ENCODE data around the gene RBFOX1.

Gene RBFOX1

DNA sequence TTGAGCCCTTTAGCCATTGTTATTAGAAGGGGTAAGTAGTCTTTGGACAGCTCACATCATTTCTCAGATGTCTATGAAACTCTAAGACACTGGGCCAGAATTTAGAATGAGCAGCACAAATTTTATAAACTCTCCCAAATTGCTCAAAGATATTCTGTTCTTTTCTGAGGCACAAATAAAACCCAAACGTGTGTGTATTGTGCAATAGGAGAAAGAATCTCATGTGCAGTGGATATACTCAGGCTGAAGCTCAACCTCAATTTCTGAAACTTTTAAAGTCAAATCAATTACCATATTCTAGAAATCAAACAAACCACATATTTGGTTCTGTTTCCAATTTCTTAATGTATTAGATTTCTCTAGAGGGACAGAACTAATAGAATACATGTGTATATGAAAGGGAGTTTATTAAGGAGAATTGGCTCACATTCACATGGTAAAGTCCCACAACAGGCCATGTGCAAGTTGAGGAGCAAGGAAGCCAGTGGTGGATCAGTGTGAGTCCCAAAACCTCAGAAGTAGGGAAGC is 403.6 kb downstream of the RBFOX1 start:
- Mint-ChIP-seq H3K27me3 (no peaks in the 10 kb centered on the region), H3K36me3 (ENCODE audit: insufficient read depth) (no peaks in the 10 kb centered on the region), H3K27ac (ENCODE audit: low read depth) (no peak overlapping the region), H3K9me3 (peaks cover 11% of the 10 kb centered on the region), H3K4me3 (no peak overlapping the region), H3K4me1 (no peaks in the 10 kb centered on the region)
- no peak for DNase-seq (ENCODE audit: low spot score in 2 of 2)
- ATAC-seq (replicated peaks; ENCODE audit: extremely low read depth, poor library complexity, severe bottlenecking): no peak

DNA sequence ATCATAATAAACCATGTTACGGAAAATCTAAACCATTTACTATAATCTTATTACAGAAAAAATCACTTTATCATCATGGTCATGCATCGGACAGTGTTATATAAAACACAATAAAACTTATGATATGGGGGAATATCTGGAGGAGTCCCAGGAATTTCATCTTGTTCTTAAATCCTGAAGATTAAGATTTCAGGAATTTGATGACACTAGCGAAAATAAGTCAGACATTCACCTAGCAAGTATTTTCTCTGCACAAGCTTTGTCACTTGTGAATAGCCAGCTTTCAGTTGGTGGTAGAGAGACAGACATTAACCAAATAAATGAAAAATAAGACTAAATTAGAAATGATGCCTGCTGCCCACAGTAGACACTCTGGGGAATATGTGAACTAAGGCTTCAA is 410.0 kb downstream of the RBFOX1 start:
- no peaks in the 10 kb centered on the region for H3K4me1 Mint-ChIP-seq
- no peaks in the 10 kb centered on the region for H3K27me3 Mint-ChIP-seq
- H3K27ac Mint-ChIP-seq (ENCODE audit: low read depth): no peak overlapping the region
- H3K4me3 Mint-ChIP-seq: no peak overlapping the region
- H3K9me3 Mint-ChIP-seq: peaks cover 10% of the 10 kb centered on the region
- no peak for ATAC-seq (replicated peaks; ENCODE audit: extremely low read depth, poor library complexity, severe bottlenecking)
- DNase-seq (ENCODE audit: low spot score in 2 of 2): no peak
- H3K36me3 Mint-ChIP-seq (ENCODE audit: insufficient read depth): no peaks in the 10 kb centered on the region

DNA sequence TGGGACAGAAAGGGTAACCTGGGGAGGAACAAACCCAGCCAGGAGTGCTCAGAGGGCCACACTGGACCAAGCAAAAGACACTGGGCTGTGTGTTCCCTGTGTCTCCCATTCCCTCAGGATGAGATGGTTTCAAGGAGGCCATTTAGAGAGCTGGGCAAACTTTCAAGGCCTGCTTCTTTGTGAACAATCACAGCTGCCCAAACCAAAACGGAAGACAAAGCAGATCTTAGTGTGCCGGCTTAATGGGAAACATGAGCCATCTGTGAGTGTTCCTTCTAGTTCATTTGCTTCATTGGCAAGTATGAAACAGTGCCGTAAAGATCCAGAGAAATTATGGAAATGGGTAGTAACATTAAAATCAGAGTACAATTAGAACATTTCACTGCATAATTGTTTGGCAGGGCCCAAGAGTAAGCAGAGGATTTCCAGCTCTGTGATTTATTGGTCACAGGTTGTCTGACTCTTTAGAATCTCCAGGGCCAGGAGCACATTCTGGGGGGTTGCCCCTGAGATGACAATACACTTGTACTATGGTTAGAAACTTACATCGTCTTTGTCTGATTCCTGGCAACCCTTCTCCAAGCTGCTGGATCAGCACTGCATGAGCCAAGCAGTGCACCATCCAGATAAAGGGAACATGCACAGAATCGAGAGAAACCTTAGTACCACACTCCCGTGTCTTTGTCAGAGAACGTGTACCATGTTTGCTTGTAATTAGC is 412.1 kb downstream of the RBFOX1 start:
- no peak for ATAC-seq (replicated peaks; ENCODE audit: extremely low read depth, poor library complexity, severe bottlenecking)
- H3K4me3 Mint-ChIP-seq: no peak overlapping the region
- H3K36me3 Mint-ChIP-seq (ENCODE audit: insufficient read depth): no peaks in the 10 kb centered on the region
- no peak overlapping the region for H3K27ac Mint-ChIP-seq (ENCODE audit: low read depth)
- DNase-seq (ENCODE audit: low spot score in 2 of 2): no peak
- H3K9me3 Mint-ChIP-seq: peaks cover 9% of the 10 kb centered on the region
- H3K27me3 Mint-ChIP-seq: no peaks in the 10 kb centered on the region
- no peaks in the 10 kb centered on the region for H3K4me1 Mint-ChIP-seq

DNA sequence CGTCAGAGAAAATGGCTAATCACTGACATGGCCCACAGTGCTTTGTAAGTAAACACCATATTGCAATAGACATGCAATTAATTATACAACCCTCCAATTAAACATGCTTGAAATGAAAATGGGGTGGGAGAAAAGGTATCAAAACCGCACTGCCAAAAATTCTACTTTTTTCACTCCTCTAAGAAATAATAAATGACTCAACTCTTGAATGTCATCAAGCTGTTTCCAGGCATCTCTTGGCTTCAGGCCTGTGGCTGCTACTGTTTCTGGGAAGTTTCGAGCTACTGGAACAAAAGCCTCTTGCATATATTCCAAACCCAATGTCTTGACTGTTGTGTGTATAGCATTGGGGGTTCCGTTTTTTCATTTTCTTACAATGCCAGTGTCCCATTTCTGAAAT is 412.6 kb downstream of the RBFOX1 start:
- Mint-ChIP-seq H3K27ac (ENCODE audit: low read depth) (no peak overlapping the region), H3K4me1 (no peaks in the 10 kb centered on the region), H3K27me3 (no peaks in the 10 kb centered on the region), H3K9me3 (peaks cover 9% of the 10 kb centered on the region), H3K36me3 (ENCODE audit: insufficient read depth) (no peaks in the 10 kb centered on the region), H3K4me3 (no peak overlapping the region)
- no peak for DNase-seq (ENCODE audit: low spot score in 2 of 2)
- ATAC-seq (replicated peaks; ENCODE audit: extremely low read depth, poor library complexity, severe bottlenecking): no peak

DNA sequence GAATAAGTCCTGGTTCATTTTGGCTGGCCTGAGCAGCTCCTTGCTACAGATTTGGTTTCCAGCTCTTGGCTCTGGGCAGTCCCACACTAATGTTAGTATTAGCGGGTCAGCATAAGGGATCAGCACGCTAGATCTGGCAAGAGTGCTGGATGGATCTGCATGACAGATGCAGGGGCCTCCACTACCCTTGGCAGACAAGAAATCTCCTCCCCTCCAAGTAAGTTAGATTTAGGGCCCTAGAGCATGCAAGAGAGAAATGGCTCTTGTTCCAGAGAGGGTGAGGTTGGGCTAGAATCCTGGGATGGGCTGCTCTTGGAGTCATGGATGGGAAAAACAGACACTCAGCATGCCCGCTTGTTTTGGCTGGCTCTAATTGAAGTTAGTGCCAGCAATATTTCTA is 414.3 kb downstream of the RBFOX1 start:
- Mint-ChIP-seq H3K36me3 (ENCODE audit: insufficient read depth) (no peaks in the 10 kb centered on the region), H3K9me3 (peaks cover 5% of the 10 kb centered on the region), H3K27ac (ENCODE audit: low read depth) (no peak overlapping the region), H3K27me3 (no peaks in the 10 kb centered on the region), H3K4me1 (no peaks in the 10 kb centered on the region), H3K4me3 (no peak overlapping the region)
- DNase-seq (ENCODE audit: low spot score in 2 of 2) (no peak), ATAC-seq (replicated peaks; ENCODE audit: extremely low read depth, poor library complexity, severe bottlenecking) (no peak)

DNA sequence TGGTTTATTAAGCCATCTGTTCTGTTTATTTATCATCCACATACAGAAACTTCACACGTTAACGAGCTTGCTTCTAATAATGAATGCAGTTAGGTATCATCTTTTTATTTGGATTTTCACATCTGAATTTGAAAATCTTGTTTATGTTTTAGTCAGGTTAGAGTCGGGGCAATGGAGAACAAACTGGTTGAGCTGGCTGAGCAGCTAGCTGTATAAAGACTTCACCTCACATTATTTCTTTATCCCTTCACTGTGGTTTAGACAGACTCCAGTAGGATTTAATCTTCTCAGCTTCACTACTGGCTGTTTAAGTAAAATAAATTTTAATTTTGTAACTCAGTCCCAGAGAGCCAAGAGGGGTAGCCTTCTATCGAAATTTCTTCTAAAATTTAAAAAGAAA is 415.9 kb downstream of the RBFOX1 start:
- ATAC-seq (replicated peaks; ENCODE audit: extremely low read depth, poor library complexity, severe bottlenecking) (no peak), DNase-seq (ENCODE audit: low spot score in 2 of 2) (no peak)
- Mint-ChIP-seq H3K4me3 (no peak overlapping the region), H3K27ac (ENCODE audit: low read depth) (no peak overlapping the region), H3K9me3 (no peaks in the 10 kb centered on the region), H3K4me1 (no peaks in the 10 kb centered on the region), H3K36me3 (ENCODE audit: insufficient read depth) (no peaks in the 10 kb centered on the region), H3K27me3 (no peaks in the 10 kb centered on the region)

DNA sequence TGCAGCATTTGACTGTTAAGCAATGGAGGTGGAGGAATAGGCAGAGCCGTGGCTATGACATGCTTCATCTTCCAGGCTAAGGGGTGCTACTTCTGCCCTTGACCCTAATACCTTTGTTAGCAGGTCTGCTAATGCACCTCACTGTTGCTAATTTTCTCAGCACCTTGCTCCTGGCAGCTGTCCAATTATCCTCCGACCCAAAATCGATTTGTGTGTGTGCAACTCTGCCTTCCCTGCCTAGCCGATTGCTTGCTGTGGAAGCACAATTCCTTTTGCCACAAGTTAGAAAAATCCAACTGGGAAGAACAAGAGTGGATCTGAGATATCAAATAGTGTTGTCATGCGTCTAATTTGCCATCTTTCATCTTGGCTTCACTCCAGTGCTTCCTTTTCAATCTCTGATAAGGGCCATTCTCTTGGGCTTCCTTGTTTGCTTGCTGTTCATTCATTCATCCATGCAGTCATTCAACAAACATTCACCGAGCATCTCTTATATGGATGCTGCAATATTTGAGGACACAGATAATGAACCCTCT is 422.8 kb downstream of the RBFOX1 start:
- Mint-ChIP-seq H3K4me3 (no peak overlapping the region), H3K27me3 (no peaks in the 10 kb centered on the region), H3K4me1 (no peaks in the 10 kb centered on the region), H3K9me3 (peaks cover 6% of the 10 kb centered on the region), H3K27ac (ENCODE audit: low read depth) (no peak overlapping the region), H3K36me3 (ENCODE audit: insufficient read depth) (no peaks in the 10 kb centered on the region)
- ATAC-seq (replicated peaks; ENCODE audit: extremely low read depth, poor library complexity, severe bottlenecking) (no peak), DNase-seq (ENCODE audit: low spot score in 2 of 2) (no peak)
